ENCODE measurements around the gene ERP29. TPM values are rescaled to one million over a fixed set of nuclear protein-coding genes. Genes with fewer than 3 reads are reported as not detected.
"Not testable (repeated sequence)": the region's sequence is repeated elsewhere in the genome, so short reads cannot be mapped to it uniquely, and the experiment has no call there.

Gene ERP29
- total RNA-seq, 4 donors from 2014 or later = 33.5 to 35.3 (median 34.9) TPM

GRCh38 chr12:112031472-112031871 is 18.2 kb downstream of the ERP29 start:
- H3K4me3 ChIP-seq = no peak overlapping the region
- WGBS = 85% methylated on average over 2 of the region's 2 CpGs
- H3K27me3 ChIP-seq = no peaks in the 10 kb centered on the region
- DNase-seq (ENCODE audit: extremely low spot score) = no peak
- intact Hi-C loops (cut with DNase I) = no loop called here
- no peak overlapping the region for H3K27ac ChIP-seq (replicated peaks in 1 of 4)
- H3K36me3 ChIP-seq = peaks cover 45 to 85% (median 68%) of the 10 kb centered on the region in 4 donors
- H3K4me1 ChIP-seq = no peaks in the 10 kb centered on the region
- H3K9me3 ChIP-seq = no peaks in the 10 kb centered on the region
- TF ChIP-seq POLR2AphosphoS5 (IDR thresholded peaks at IDR 0.05) = no peak
- no peak for TF ChIP-seq POLR2A (IDR thresholded peaks at IDR 0.05; ENCODE audit: low read depth)
- TF ChIP-seq CTCF (IDR thresholded peaks at IDR 0.05) = no peak
- TF ChIP-seq EP300 (IDR thresholded peaks at IDR 0.05) = no peak

GRCh38 chr12:112032292-112032691 is 19.1 kb downstream of the ERP29 start:
- 87% methylated on average over 5 of the region's 5 CpGs for WGBS
- H3K27ac ChIP-seq (replicated peaks in 1 of 4) = no peak overlapping the region
- no peaks in the 10 kb centered on the region for H3K4me1 ChIP-seq
- TF ChIP-seq POLR2AphosphoS5 (IDR thresholded peaks at IDR 0.05) = no peak
- no peak for TF ChIP-seq EP300 (IDR thresholded peaks at IDR 0.05)
- TF ChIP-seq POLR2A (IDR thresholded peaks at IDR 0.05; ENCODE audit: low read depth) = no peak
- TF ChIP-seq CTCF (IDR thresholded peaks at IDR 0.05) = no peak
- intact Hi-C loops (cut with DNase I) = no loop called here
- H3K9me3 ChIP-seq = no peaks in the 10 kb centered on the region
- DNase-seq (ENCODE audit: extremely low spot score) = no peak
- no peak overlapping the region for H3K4me3 ChIP-seq
- H3K27me3 ChIP-seq = no peaks in the 10 kb centered on the region
- peaks cover 50 to 93% (median 74%) of the 10 kb centered on the region in 4 donors for H3K36me3 ChIP-seq

- H3K36me3 ChIP-seq = peaks cover 62 to 96% (median 86%) of the 10 kb centered on the region in 4 donors
- no peak for TF ChIP-seq CTCF (IDR thresholded peaks at IDR 0.05)
- TF ChIP-seq EP300 (IDR thresholded peaks at IDR 0.05) = no peak
- TF ChIP-seq POLR2A (IDR thresholded peaks at IDR 0.05; ENCODE audit: low read depth) = no peak
- no peak for TF ChIP-seq POLR2AphosphoS5 (IDR thresholded peaks at IDR 0.05)
- WGBS = 84% methylated on average over 4 of the region's 4 CpGs
- H3K4me3 ChIP-seq = no peak overlapping the region
- DNase-seq (ENCODE audit: extremely low spot score) = no peak
- H3K27ac ChIP-seq (replicated peaks in 1 of 4) = no peak overlapping the region
- H3K27me3 ChIP-seq = no peaks in the 10 kb centered on the region
- H3K4me1 ChIP-seq = no peaks in the 10 kb centered on the region
- no peaks in the 10 kb centered on the region for H3K9me3 ChIP-seq
- intact Hi-C loops (cut with DNase I) = no loop called here
Measured at GRCh38 chr12:112035219-112035785, 22.1 kb downstream of the ERP29 start.

GRCh38 chr12:112036614-112037013 is 23.4 kb downstream of the ERP29 start:
- H3K4me3 ChIP-seq; H3K27ac ChIP-seq (replicated peaks in 1 of 4); DNase-seq (ENCODE audit: extremely low spot score); intact Hi-C loops (cut with DNase I); H3K4me1 ChIP-seq; H3K9me3 ChIP-seq; H3K27me3 ChIP-seq: not testable (repeated sequence)
- peaks cover 67 to 98% (median 84%) of the 10 kb centered on the region in 4 donors for H3K36me3 ChIP-seq
- 91% methylated on average over 12 of the region's 12 CpGs for WGBS

- H3K27me3 ChIP-seq = no peaks in the 10 kb centered on the region
- peaks cover 34 to 98% (median 72%) of the 10 kb centered on the region in 4 donors for H3K36me3 ChIP-seq
- WGBS = 56% methylated on average over 4 of the region's 4 CpGs
- DNase-seq (ENCODE audit: extremely low spot score) = no peak
- no peaks in the 10 kb centered on the region for H3K9me3 ChIP-seq
- TF ChIP-seq CTCF (IDR thresholded peaks at IDR 0.05) (peak in 1 of 3 experiments; percentile 8), POLR2AphosphoS5 (IDR thresholded peaks at IDR 0.05) (peak; percentile 67 to 69), POLR2A (IDR thresholded peaks at IDR 0.05; ENCODE audit: low read depth) (no peak)
- H3K4me3 ChIP-seq = no peak overlapping the region
- H3K4me1 ChIP-seq = peaks cover 0 to 50% (median 39%) of the 10 kb centered on the region in 4 donors
- intact Hi-C loops (cut with DNase I) = no loop called here
- H3K27ac ChIP-seq (replicated peaks in 1 of 4) = peak overlapping the region; percentile 73 to 83 (median 76)
Measured at GRCh38 chr12:112046003-112046402, 32.8 kb downstream of the ERP29 start.
